Pancreas (tissue), 10 donors: Measurements from ENCODE around the gene ZYG11B. TPM values are rescaled to one million over a fixed set of nuclear protein-coding genes. Genes with fewer than 3 reads are reported as not detected.

Experiments
- ATAC-seq, 4 donors: fragments of 200-7000 bp; cut with Tn5 transposase; one replicate each; pipeline versions ENCODE4 v1.8.0 to v1.9.1; 2020; ENCODE audit warnings: mild to moderate bottlenecking in 4 of 4, moderate library complexity in 4 of 4
- DNase-seq, 6 donors: peaks; one replicate each; pipeline ENCODE4 v3.0.0-alpha.2; 2020
- FAIRE-seq: peaks from 2 replicates; lab custom pipeline; 2012; peaks lifted over from hg19 to GRCh38; lab: Jason Lieb, UNC
- H3K27ac ChIP-seq, 4 donors: fragments of 200-600 bp; sonication (generic); 1 replicate in 3 of 4; 2 replicates in 1 of 4; pipeline versions ENCODE4 v1.5.0 to v1.8.0; 2020
- H3K27me3 ChIP-seq, 4 donors: fragments of 200-600 bp; one replicate each; pipeline ENCODE4 v1.8.0; 2021
- H3K36me3 ChIP-seq, 3 donors: fragments of 200-600 bp; sonication (generic) in 1 of 3; one replicate each; pipeline versions ENCODE4 v1.5.0 to v1.8.0; 2020 to 2021
- H3K4me1 ChIP-seq, 3 donors: fragments of 200-600 bp; one replicate each; pipeline ENCODE4 v1.8.0; 2021
- H3K4me3 ChIP-seq, 4 donors: fragments of 200-600 bp; sonication (generic) in 2 of 4; one replicate each; pipeline versions ENCODE4 v1.5.0 to v1.8.0; 2020 to 2021
- H3K9me3 ChIP-seq, 4 donors: fragments of 200-600 bp; one replicate each; pipeline ENCODE4 v1.8.0; 2021
- WGBS, 2 donors: extraction: QIAGEN DNeasy Blood & Tissue Kit; methylation state at CpG; one replicate each; pipeline ENCODE4 v1.1.7; 2013; 5-methylcytosine and 5-hydroxymethylcytosine counted together
- intact Hi-C, 3 donors: fragments of 100-400 bp; cut with DNase I; formaldehyde crosslinking; loops; one replicate each; pipeline versions ENCODE4 v1.11.1 to v1.14.2; 2022
- polyA plus RNA-seq, 2 donors: library from polyadenylated mRNA; stranded (reverse); fragments of 200-250 nt; gene quantifications; one replicate each; pipeline ENCODE4 v1.2.3, GENCODE V29; 2013
- total RNA-seq, 6 donors: library from RNA; stranded (reverse); fragmentation: NEBNext Ultra II Directional in 4 of 6; extraction: Animal tissue kit (Norgen Biotek cat#: 25700) in 4 of 6; gene quantifications; one replicate each; pipeline versions ENCODE4 v1.2.1 to v1.2.4, GENCODE V29; 2021 to 2023
- TF ChIP-seq, protein P1 (sequence below), 4 donors: fragments of 200-600 bp; sonication (generic) in 3 of 4; IDR thresholded peaks; one replicate each; pipeline versions ENCODE4 v1.5.0 to v1.8.0; 2021; ENCODE audit warnings: antibody characterized with exemption in 4 of 4
- donor health status: healthy with polysubstance abuse.
- donor health status: DM: no; HTN: no; CAD: no; lungs with moderate emphysema.
- donor health status: DM: no; HTN: no; CAD: no.
- donor health status: control.
- donor health status: control.
- donor health status: Bipolar disorder and iron deficiency.
- donor health status: DM: yes; HTN: yes; CAD: no.
- donor health status: DM: no; HTN: no; CAD: no.
- donor health status: DM: no; HTN: no; CAD: no.
- donor health status: DM: yes; HTN: yes; CAD: no.

The ZYG11B gene
- total and polyA plus RNA-seq, 8 donors = 3.2 to 12.9 (median 7.2) TPM

DNA sequence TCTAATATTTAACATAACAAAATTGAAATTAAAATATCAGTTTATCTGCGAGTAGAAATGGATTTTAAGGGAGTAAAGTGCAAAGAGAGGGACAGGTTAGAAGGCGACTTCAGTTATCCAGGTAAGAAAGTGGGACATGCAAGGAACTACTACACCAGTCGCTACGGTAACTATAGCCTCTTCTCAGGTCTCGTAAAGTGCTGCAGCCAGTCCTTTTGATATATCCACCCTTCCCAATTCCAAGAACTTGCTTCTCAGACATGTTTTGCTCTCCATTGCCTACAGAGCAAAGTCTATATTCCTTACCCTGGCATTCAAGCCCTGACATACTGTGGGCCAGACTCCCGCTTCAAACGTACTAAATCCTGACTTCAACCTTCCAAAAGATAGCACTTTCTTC, 30.6 kb upstream of the ZYG11B start:
- FAIRE-seq = no peak
- WGBS, 2 donors = 94 to 95% methylated on average over 7 of the region's 7 CpGs
- intact Hi-C loops = no loop called here

DNA sequence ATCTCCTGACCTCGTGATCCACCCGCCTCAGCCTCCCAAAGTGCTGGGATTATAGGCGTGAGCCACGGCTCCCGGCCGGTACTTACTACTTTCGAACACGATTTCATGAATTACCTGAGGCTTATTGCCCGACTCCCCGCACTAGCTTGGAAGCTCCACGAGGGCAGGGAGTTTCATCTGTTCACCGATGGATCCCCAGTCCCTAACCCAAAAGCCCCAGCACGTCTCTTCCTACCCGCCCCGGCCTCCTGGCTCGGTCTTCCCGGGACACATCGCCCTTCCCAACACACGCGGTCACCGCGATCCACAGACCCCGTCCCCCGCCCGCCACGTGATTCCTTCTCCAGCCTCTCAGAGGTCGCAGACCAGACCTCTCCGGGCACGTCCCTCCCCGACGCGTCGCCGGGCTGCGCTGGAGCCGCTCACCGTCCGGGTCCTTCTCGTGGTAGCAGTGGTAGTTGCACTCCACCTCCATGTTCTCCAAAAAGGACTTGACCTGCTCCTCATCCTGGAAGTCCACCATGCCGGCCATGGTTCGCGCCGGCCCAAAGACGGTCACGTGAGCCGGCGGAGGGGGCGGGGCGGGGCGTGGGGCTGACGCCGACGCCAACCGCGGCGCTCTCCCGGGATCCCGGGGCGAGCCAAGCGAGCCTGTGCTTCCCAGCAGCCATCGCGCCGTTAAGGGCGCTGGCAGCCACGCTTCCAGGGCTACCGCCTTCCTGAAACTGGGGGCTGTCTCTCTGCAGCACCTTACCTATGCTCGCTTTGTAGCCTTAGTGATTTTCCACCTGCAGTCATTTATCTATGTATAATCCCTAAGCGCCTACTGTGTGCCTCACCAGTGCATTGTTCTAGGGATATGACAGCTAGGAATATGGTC, 28.2 kb upstream of the ZYG11B start, which contains the start of gene COA7:
COA7 (minus strand) TSS at position 553 of the 880 bp plus-strand sequence; CDS start at position 532, 21 bp downstream.
- H3K36me3 ChIP-seq = no peaks in the 10 kb centered on the region
- FAIRE-seq (no peak), DNase-seq (peak; percentile 85 to 95 (median 90)), ATAC-seq (peak; percentile 80 to 89 (median 84))
- WGBS, 2 donors = 2 to 3% methylated on average over 61 to 68 of the region's 68 CpGs
- intact Hi-C loops = no loop called here
- H3K9me3 ChIP-seq = no peaks in the 10 kb centered on the region
- H3K4me1 ChIP-seq = peaks cover 9 to 15% (median 11%) of the 10 kb centered on the region in 3 donors
- peak within 1 kb of the TSS; percentile 49 to 84 (median 77) for H3K27ac ChIP-seq
- H3K27me3 ChIP-seq = no peaks in the 10 kb centered on the region
- TF ChIP-seq, protein P1, sequence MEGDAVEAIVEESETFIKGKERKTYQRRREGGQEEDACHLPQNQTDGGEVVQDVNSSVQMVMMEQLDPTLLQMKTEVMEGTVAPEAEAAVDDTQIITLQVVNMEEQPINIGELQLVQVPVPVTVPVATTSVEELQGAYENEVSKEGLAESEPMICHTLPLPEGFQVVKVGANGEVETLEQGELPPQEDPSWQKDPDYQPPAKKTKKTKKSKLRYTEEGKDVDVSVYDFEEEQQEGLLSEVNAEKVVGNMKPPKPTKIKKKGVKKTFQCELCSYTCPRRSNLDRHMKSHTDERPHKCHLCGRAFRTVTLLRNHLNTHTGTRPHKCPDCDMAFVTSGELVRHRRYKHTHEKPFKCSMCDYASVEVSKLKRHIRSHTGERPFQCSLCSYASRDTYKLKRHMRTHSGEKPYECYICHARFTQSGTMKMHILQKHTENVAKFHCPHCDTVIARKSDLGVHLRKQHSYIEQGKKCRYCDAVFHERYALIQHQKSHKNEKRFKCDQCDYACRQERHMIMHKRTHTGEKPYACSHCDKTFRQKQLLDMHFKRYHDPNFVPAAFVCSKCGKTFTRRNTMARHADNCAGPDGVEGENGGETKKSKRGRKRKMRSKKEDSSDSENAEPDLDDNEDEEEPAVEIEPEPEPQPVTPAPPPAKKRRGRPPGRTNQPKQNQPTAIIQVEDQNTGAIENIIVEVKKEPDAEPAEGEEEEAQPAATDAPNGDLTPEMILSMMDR (IDR thresholded peaks at IDR 0.05) = no peak
- H3K4me3 ChIP-seq = peak within 1 kb of the TSS; percentile 61 to 78 (median 66)

More for the DNA sequence above, 30.6 kb upstream of the ZYG11B start:
- Histone ChIP-seq H3K27ac (no peak overlapping the region), H3K36me3 (peaks cover 0 to 10% (median 0%) of the 10 kb centered on the region in 3 donors), H3K4me1 (peaks cover 9 to 11% (median 9%) of the 10 kb centered on the region in 3 donors), H3K27me3 (no peaks in the 10 kb centered on the region), H3K4me3 (no peak overlapping the region), H3K9me3 (no peaks in the 10 kb centered on the region)
- ATAC-seq = no peak
- no peak for DNase-seq
- TF ChIP-seq, protein P1 (IDR thresholded peaks at IDR 0.05) = no peak

DNA sequence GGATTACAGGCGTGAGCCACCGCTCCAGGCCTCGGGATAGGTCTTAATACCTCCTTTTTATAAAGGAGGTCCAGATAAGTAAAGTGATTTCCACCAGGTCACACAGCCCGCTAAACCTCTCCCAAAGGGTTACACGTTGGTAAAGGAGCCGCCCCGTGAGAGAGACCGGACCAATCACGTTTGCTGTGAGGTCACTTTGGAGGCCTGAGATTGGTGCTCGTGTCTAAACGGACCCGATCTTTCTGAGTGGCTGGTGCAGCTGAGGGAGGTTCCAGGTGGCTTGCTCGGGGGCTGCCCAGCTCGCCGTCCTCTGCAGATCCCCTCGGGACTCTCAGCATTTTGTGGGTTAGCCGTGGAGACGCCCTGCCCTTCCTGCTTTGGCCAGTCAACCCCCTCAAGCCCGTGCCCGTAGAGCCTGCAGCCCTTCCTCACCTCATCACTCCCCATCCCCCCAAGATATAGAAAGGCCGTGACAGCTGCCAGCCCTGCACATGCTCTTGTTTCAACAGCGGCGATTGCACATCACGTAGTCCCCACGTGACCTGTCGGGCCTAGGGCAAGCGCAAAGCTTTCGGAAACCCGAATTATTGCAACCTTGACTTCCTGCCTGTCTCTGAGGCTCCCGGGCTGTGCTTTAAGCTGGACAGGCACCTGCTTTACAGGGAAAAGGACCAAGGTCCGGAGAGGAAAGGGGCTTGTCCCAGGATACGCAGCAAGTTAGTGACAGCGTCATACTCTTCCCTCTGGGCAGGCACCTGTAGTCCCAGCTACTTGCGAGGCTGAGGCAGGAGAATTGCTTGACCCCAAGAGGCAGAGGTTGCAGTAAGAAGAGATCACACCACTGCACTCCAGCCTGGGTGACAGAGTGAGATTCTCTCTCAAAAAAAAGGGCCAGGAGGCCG, 23.1 kb upstream of the ZYG11B start:
- 4% methylated on average over 35 of the region's 35 CpGs for WGBS, 2 donors
- Histone ChIP-seq H3K9me3 (no peaks in the 10 kb centered on the region), H3K36me3 (no peaks in the 10 kb centered on the region), H3K27ac (peak overlapping the region; percentile 81 to 93 (median 92)), H3K27me3 (no peaks in the 10 kb centered on the region), H3K4me3 (peak overlapping the region; percentile 21 to 57 (median 35)), H3K4me1 (peaks cover 7 to 10% (median 10%) of the 10 kb centered on the region in 3 donors)
- intact Hi-C loops = loop anchor here in 1 of 3 donors (10.0 kb wide), 1 partner anchor 482 kb away; no protein-coding TSS in a partner anchor
- TF ChIP-seq, protein P1 (IDR thresholded peaks at IDR 0.05) = no peak
- DNase-seq (peak; percentile 81 to 94 (median 92)), FAIRE-seq (no peak), ATAC-seq (peak; percentile 81 to 93 (median 88))

DNA sequence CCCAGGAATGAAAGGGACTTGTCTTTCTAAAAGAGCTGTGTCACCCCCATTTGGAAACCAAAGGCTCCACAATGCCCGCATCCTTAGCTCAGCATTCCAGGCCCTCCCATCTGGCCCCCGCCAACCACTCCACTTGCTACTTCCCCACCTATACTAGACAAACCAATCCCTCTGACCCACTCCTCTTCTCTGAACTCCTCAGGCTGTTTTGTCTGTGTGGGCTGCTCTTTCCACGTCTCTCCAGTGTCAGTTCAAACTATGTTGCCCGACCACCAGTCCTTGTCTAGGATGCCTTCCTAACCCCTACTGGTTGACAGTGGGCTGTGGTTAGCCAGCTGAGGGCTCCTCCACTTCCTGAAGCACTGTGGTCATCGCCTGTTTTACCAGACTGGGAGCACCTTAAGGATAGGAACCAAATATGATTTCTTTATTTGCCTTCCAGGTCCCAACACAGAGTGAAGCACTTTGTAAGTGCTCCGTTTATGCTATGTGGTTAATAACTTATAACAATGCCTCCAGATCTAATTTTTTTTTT, 20.1 kb upstream of the ZYG11B start:
- Histone ChIP-seq H3K9me3 (no peaks in the 10 kb centered on the region), H3K4me3 (no peak overlapping the region), H3K4me1 (peaks cover 0 to 6% (median 4%) of the 10 kb centered on the region in 3 donors), H3K27me3 (no peaks in the 10 kb centered on the region), H3K27ac (no peak overlapping the region), H3K36me3 (no peaks in the 10 kb centered on the region)
- intact Hi-C loops = loop anchor here in 1 of 3 donors (10.0 kb wide), 1 partner anchor 479 kb away; no protein-coding TSS in a partner anchor
- no peak for ATAC-seq
- TF ChIP-seq, protein P1 (IDR thresholded peaks at IDR 0.05) = no peak
- no peak for DNase-seq
- no peak for FAIRE-seq
- WGBS, 2 donors = 69% methylated on average over 6 of the region's 6 CpGs
